Measurements from ENCODE around the gene ASIC1. TPM values are rescaled to one million over a fixed set of nuclear protein-coding genes. Genes with fewer than 3 reads are reported as not detected.

ASIC1 gene
- total RNA-seq, 1 experiment from 2014 or later, result 6.0 TPM

- H3K9me2 ChIP-seq (replicated peaks; ENCODE audit: low read length), result no peaks in the 10 kb centered on the region
- TF ChIP-seq EZH2 (IDR thresholded peaks at IDR 0.05; ENCODE audit: low read length, unreplicated experiment) (no peak), EZH2phosphoT487 (IDR thresholded peaks at IDR 0.05; ENCODE audit: borderline replicate concordance, low read length) (no peak), CTCF (conservative IDR thresholded peaks at IDR 0.05; ENCODE audit: low read depth, low read length) (no peak)
- no TSS peak for BruUV-seq (replicated peaks)
- no peak overlapping the region for H3K4me2 ChIP-seq (ENCODE audit: low read length)
- CTCF ChIA-PET, result interaction anchor here (0.6 to 1.2 kb wide), 2 partner anchors 17 to 225 kb away, joined by 3 read pairs; no protein-coding TSS in a partner anchor
- intact Hi-C loops (cut with micrococcal nuclease), result no loop called here
- no peak for DNase-seq
- H3K36me3 ChIP-seq (ENCODE audit: low read depth, low read length), result peaks cover 7% of the 10 kb centered on the region
- H3K27me3 ChIP-seq (ENCODE audit: low read length), result no peaks in the 10 kb centered on the region
- no peak overlapping the region for H3K27ac ChIP-seq (ENCODE audit: low read length)
- no peak overlapping the region for H3K4me3 ChIP-seq (ENCODE audit: low read length)
- POLR2A ChIA-PET (ENCODE audit: unreplicated experiment), result interaction anchor here (0.5 to 0.6 kb wide), 3 partner anchors 20 to 118 kb away, joined by 3 read pairs; no protein-coding TSS in a partner anchor
- no peak overlapping the region for H2AFZ ChIP-seq (ENCODE audit: low read length)
- H4K20me1 ChIP-seq (ENCODE audit: low read length), result no peaks in the 10 kb centered on the region
- H3F3A ChIP-seq (ENCODE audit: low read length, unreplicated experiment), result no peaks in the 10 kb centered on the region
- no peak for ATAC-seq
- no peaks in the 10 kb centered on the region for H3K9me3 ChIP-seq (ENCODE audit: low read length)
- H3K4me1 ChIP-seq (ENCODE audit: insufficient read depth, low read length), result peaks cover 4% of the 10 kb centered on the region; the same call in 1 of the 2 replicates
- no peaks in the 10 kb centered on the region for H3K79me2 ChIP-seq (ENCODE audit: low read length)
- no peak overlapping the region for H3K9ac ChIP-seq (ENCODE audit: low read length)
These were observed 47.3 kb downstream of the ASIC1 start for GRCh38 chr12:50104417-50105366.

GRCh38 chr12:50105913-50106450 lies 48.6 kb downstream of the ASIC1 start:
- ChIA-PET POLR2A (ENCODE audit: unreplicated experiment) (interaction anchor here (0.5 kb wide), 1 partner anchor 75 kb away, joined by 3 read pairs; no protein-coding TSS in a partner anchor), CTCF (interaction anchor here (0.6 kb wide), 1 partner anchor 125 kb away, joined by 12 read pairs; no protein-coding TSS in a partner anchor)
- Histone ChIP-seq H3K27me3 (ENCODE audit: low read length) (no peaks in the 10 kb centered on the region), H3K9ac (ENCODE audit: low read length) (no peak overlapping the region), H3K9me3 (ENCODE audit: low read length) (no peaks in the 10 kb centered on the region), H3F3A (ENCODE audit: low read length, unreplicated experiment) (no peaks in the 10 kb centered on the region), H3K9me2 (replicated peaks; ENCODE audit: low read length) (no peaks in the 10 kb centered on the region), H3K4me3 (ENCODE audit: low read length) (no peak overlapping the region), H2AFZ (ENCODE audit: low read length) (no peak overlapping the region), H3K4me1 (ENCODE audit: insufficient read depth, low read length) (peaks cover 6% of the 10 kb centered on the region; the same call in 1 of the 2 replicates), H3K36me3 (ENCODE audit: low read depth, low read length) (peaks cover 7% of the 10 kb centered on the region), H4K20me1 (ENCODE audit: low read length) (no peaks in the 10 kb centered on the region), H3K4me2 (ENCODE audit: low read length) (no peak overlapping the region), H3K27ac (ENCODE audit: low read length) (no peak overlapping the region), H3K79me2 (ENCODE audit: low read length) (no peaks in the 10 kb centered on the region)
- BruUV-seq (replicated peaks), result no TSS peak
- ATAC-seq (no peak), DNase-seq (no peak)
- intact Hi-C loops (cut with micrococcal nuclease), result no loop called here
- no peak for TF ChIP-seq CTCF (conservative IDR thresholded peaks at IDR 0.05; ENCODE audit: low read depth, low read length)
- no peak for TF ChIP-seq EZH2 (IDR thresholded peaks at IDR 0.05; ENCODE audit: low read length, unreplicated experiment)
- no peak for TF ChIP-seq EZH2phosphoT487 (IDR thresholded peaks at IDR 0.05; ENCODE audit: borderline replicate concordance, low read length)

Measured in PC-3 (cell line).